T-cell (primary cell): ENCODE measurements around the gene SULT1C4. TPM values are rescaled to one million over a fixed set of nuclear protein-coding genes. Genes with fewer than 3 reads are reported as not detected.

Source experiments
- ATAC-seq, 4 experiments: fragments of 200-7000 bp in 3 of 4; fragments of 150-1000 bp in 1 of 4; cut with Tn5 transposase; replicated peaks in 1 of 4; 1 replicate in 3 of 4; 2 replicates in 1 of 4; pipeline ENCODE4 v1.10.0; 2021; ENCODE audit warnings: moderate library complexity in 3 of 4, mild to moderate bottlenecking in 2 of 4, moderate number of reproducible peaks in 1 of 4
- CTCF ChIA-PET, 2 donors: fragments of 300-600 bp; sonication (Branson Sonifier 250); formaldehyde crosslinking; loops; one replicate each; lab custom pipeline; 2022; ENCODE audit warnings: antibody characterized with exemption in 2 of 2; lab: Charles Lee
- POLR2A ChIA-PET, 2 donors: fragments of 300-600 bp; sonication (Branson Sonifier 250); formaldehyde crosslinking; loops; one replicate each; lab custom pipeline; 2022; ENCODE audit warnings: antibody characterized with exemption in 2 of 2; lab: Charles Lee
- DNase-seq, 35 experiments: peaks; one replicate each; pipeline versions ENCODE4 v3.0.0 to v3.0.0-alpha.2; 2013 to 2023
- H3K27ac ChIP-seq: one replicate; pipeline ENCODE4 v1.5.1; 2013; ENCODE audit warnings: low read length
- H3K27me3 ChIP-seq, 2 experiments: replicated peaks in 1 of 2; 1 replicate in 1 of 2; 2 replicates in 1 of 2; pipeline versions ENCODE4 v1.6.1 to v1.7.0; 2013; ENCODE audit warnings: low read length in 1 of 2, mixed read lengths in 1 of 2; ENCODE audit not compliant: control insufficient read depth in 2 of 2, insufficient read depth in 2 of 2; ENCODE audit errors: extremely low read depth in 1 of 2
- H3K36me3 ChIP-seq, 2 donors: 1 replicate in 1 of 2; 2 replicates in 1 of 2; pipeline versions ENCODE4 v1.6.1 to v1.7.0; 2013; ENCODE audit warnings: low read length in 1 of 2; ENCODE audit not compliant: control insufficient read depth in 2 of 2, insufficient read depth in 1 of 2; ENCODE audit errors: extremely low read depth in 1 of 2
- H3K4me1 ChIP-seq, 2 experiments: 1 replicate in 1 of 2; 2 replicates in 1 of 2; pipeline versions ENCODE4 v1.6.1 to v1.7.0; 2013; ENCODE audit warnings: low read length in 2 of 2, mixed read lengths in 1 of 2; ENCODE audit not compliant: insufficient read depth in 2 of 2, control insufficient read depth in 1 of 2; ENCODE audit errors: extremely low read depth in 1 of 2
- H3K4me3 ChIP-seq, 2 donors: 1 replicate in 1 of 2; 2 replicates in 1 of 2; pipeline versions ENCODE4 v1.5.1 to v1.7.0; 2013; ENCODE audit warnings: mild to moderate bottlenecking in 2 of 2, low read length in 1 of 2, moderate library complexity in 1 of 2; ENCODE audit not compliant: control insufficient read depth in 1 of 2; ENCODE audit errors: extremely low read depth in 1 of 2
- H3K9me3 ChIP-seq: 2 replicates; pipeline ENCODE4 v1.7.0; 2013
- H3K27ac Mint-ChIP-seq, 2 donors: one replicate each; pipeline ENCODE4 v1.8.0; 2020 to 2021; ENCODE audit warnings: mild to moderate bottlenecking in 2 of 2, mixed read lengths in 2 of 2
- H3K27me3 Mint-ChIP-seq, 2 donors: one replicate each; pipeline ENCODE4 v1.8.0; 2021 to 2022; ENCODE audit warnings: mixed read lengths in 2 of 2
- H3K36me3 Mint-ChIP-seq: one replicate; pipeline ENCODE4 v1.8.0; 2021; ENCODE audit warnings: mixed read lengths
- H3K4me1 Mint-ChIP-seq, 3 donors: one replicate each; pipeline ENCODE4 v1.8.0; 2020 to 2022; ENCODE audit warnings: mixed read lengths in 3 of 3, mild to moderate bottlenecking in 1 of 3
- H3K4me3 Mint-ChIP-seq, 3 donors: one replicate each; pipeline ENCODE4 v1.8.0; 2020 to 2022; ENCODE audit warnings: mild to moderate bottlenecking in 3 of 3, mixed read lengths in 3 of 3, moderate library complexity in 3 of 3
- H3K9me3 Mint-ChIP-seq, 3 donors: one replicate each; pipeline ENCODE4 v1.8.0; 2020 to 2022; ENCODE audit warnings: mixed read lengths in 3 of 3
- WGBS: methylation state at CpG from one replicate; pipeline ENCODE4 v1.1.5; 2013; ENCODE audit warnings: missing lambda C conversion rate; ENCODE audit not compliant: insufficient coverage; 5-methylcytosine and 5-hydroxymethylcytosine counted together
- total RNA-seq, 35 experiments: library from RNA in 6 of 35; stranded (reverse) in 6 of 35; fragments of 120-200 nt in 1 of 35; gene quantifications; one replicate each; pipeline versions ENCODE4 v1.2.1 to v1.2.4 and lab custom pipeline; 2013 to 2026

The SULT1C4 gene
- total RNA-seq (not detected), total RNA-seq (lab: John Stamatoyannopoulos, UW) (0 to 0.31 (median 0) reads per million in 29 experiments)
- total RNA-seq (2013), result not detected

DNA sequence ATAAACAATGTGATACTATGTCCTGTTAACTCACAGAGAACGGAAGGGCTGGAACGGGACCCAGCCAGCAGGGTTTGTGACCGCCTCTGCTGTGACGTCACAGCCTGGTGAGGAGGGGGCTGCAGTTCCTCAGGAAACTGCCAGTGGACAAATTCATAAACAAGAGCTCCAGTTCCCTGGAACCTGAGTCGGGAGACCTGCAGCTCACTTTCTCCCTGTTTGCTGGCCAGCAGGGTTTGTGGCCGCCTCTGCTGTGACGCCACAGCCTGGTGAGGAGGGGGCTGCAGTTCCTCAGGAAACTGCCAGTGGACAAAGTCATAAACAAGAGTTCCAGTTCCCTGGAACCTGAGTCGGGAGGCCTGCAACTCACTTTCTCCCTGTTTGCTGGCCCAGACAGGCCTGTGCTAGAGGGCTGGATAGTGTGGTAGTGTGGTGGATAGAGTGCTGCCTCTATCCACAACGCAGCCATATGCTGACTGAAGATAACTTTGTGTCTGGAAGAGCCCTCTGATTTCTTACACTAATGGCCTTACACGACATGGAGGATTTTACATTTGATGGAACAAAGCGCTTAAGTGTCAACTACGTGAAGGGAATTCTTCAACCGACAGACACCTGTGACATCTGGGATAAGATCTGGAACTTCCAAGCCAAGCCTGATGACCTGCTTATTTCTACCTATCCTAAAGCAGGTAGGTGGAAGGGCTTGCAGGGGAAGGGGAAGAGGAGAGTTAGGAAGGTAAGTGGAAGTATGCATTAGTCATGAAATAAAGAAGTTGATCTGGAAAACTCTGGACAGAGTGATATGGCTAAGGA lies at the start of gene SULT1C4:
Gene SULT1C4 (plus strand): TSS at position 140 of the 816 bp plus-strand sequence. CDS start 384 bp downstream, at position 524.
- DNase-seq, result no peak
- Mint-ChIP-seq H3K36me3 (no peaks in the 10 kb centered on the region), H3K27me3 (peaks cover 0 to 6% of the 10 kb centered on the region in 2 donors), H3K4me3 (no peak within 1 kb of the TSS), H3K4me1 (peaks cover 0 to 6% (median 2%) of the 10 kb centered on the region in 3 donors), H3K9me3 (no peaks in the 10 kb centered on the region), H3K27ac (no peak within 1 kb of the TSS)
- POLR2A ChIA-PET, result no interaction called here
- H3K9me3 ChIP-seq, result no peaks in the 10 kb centered on the region
- H3K27ac ChIP-seq, result no peak within 1 kb of the TSS
- peak within 1 kb of the TSS in 1 of 2 donors; percentile 3 for H3K4me3 ChIP-seq
- no peak for ATAC-seq
- H3K36me3 ChIP-seq, result no peaks in the 10 kb centered on the region
- no peaks in the 10 kb centered on the region for H3K4me1 ChIP-seq
- no peaks in the 10 kb centered on the region for H3K27me3 ChIP-seq
- CTCF ChIA-PET, result interaction anchor here in 1 of 2 donors (0.7 kb wide), 1 partner anchor 1848 kb away, joined by 4 read pairs; no protein-coding TSS in a partner anchor
- 45% methylated on average over 4 of the region's 13 CpGs for WGBS

- no peak overlapping the region for H3K4me3 Mint-ChIP-seq
- Histone ChIP-seq H3K27me3 (no peaks in the 10 kb centered on the region), H3K36me3 (no peaks in the 10 kb centered on the region), H3K4me3 (no peak overlapping the region), H3K27ac (no peak overlapping the region), H3K9me3 (no peaks in the 10 kb centered on the region), H3K4me1 (no peaks in the 10 kb centered on the region)
- ATAC-seq, result no peak
- POLR2A ChIA-PET, result no interaction called here
- H3K27ac Mint-ChIP-seq, result no peak overlapping the region
- no peak for DNase-seq
- whole genome bisulfite sequencing, result no CpG with 5 or more reads among the region's 2 CpGs
- H3K27me3 Mint-ChIP-seq, result peaks cover 5 to 13% of the 10 kb centered on the region in 2 donors
- no peaks in the 10 kb centered on the region for H3K36me3 Mint-ChIP-seq
- no peaks in the 10 kb centered on the region for H3K9me3 Mint-ChIP-seq
- no peaks in the 10 kb centered on the region for H3K4me1 Mint-ChIP-seq
- CTCF ChIA-PET, result no interaction called here
Observed at GRCh38 chr2:108329771-108330170, 48.0 kb upstream of the SULT1C4 start.

- Histone ChIP-seq H3K27ac (no peak overlapping the region), H3K4me3 (no peak overlapping the region), H3K4me1 (no peaks in the 10 kb centered on the region), H3K9me3 (no peaks in the 10 kb centered on the region), H3K27me3 (no peaks in the 10 kb centered on the region), H3K36me3 (no peaks in the 10 kb centered on the region)
- Mint-ChIP-seq H3K4me1 (no peaks in the 10 kb centered on the region), H3K27me3 (peaks cover 13 to 22% of the 10 kb centered on the region in 2 donors), H3K27ac (no peak overlapping the region), H3K4me3 (no peak overlapping the region), H3K36me3 (no peaks in the 10 kb centered on the region), H3K9me3 (no peaks in the 10 kb centered on the region)
- CTCF ChIA-PET, result no interaction called here
- 30% methylated on average over 2 of the region's 3 CpGs for WGBS
- POLR2A ChIA-PET, result no interaction called here
- ATAC-seq (no peak), DNase-seq (no peak)
Observed at GRCh38 chr2:108330979-108331378, 46.8 kb upstream of the SULT1C4 start.

DNA sequence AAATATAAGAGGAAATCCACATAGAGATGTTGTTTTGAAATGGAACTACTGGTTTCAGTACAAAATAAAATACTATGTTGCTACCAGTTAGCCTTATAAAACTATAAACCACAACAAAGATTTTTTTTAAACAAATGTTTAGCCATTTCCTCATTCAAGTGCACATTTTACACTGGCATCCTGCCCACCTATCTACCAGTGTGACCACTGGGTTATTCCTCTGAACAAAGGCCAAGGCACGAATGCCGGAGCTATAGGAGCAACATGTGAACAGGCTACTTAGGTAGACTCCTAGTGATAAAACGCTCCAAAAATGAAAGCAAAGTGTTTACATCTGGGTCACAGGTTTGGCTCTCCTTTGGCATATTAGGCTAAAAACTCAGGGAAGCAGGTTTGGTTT lies 31.8 kb upstream of the SULT1C4 start:
- no peak overlapping the region for H3K27ac Mint-ChIP-seq
- ATAC-seq, result no peak
- 26% methylated on average over 3 of the region's 3 CpGs for WGBS

GRCh38 chr2:108346827-108347226 lies 30.9 kb upstream of the SULT1C4 start:
- no peak overlapping the region for H3K4me3 Mint-ChIP-seq
- no peak overlapping the region for H3K27ac Mint-ChIP-seq
- no peaks in the 10 kb centered on the region for H3K36me3 ChIP-seq
- H3K36me3 Mint-ChIP-seq, result no peaks in the 10 kb centered on the region
- no CpG with 5 or more reads among the region's 3 CpGs for WGBS
- H3K27me3 Mint-ChIP-seq, result peaks cover 12 to 14% of the 10 kb centered on the region in 2 donors
- H3K4me1 ChIP-seq, result no peaks in the 10 kb centered on the region
- H3K4me3 ChIP-seq, result no peak overlapping the region
- H3K9me3 Mint-ChIP-seq, result no peaks in the 10 kb centered on the region
- DNase-seq (no peak), ATAC-seq (no peak)
- no peaks in the 10 kb centered on the region for H3K4me1 Mint-ChIP-seq
- POLR2A ChIA-PET, result no interaction called here
- no peaks in the 10 kb centered on the region for H3K9me3 ChIP-seq
- CTCF ChIA-PET, result no interaction called here
- no peak overlapping the region for H3K27ac ChIP-seq
- peaks cover 0 to 15% of the 10 kb centered on the region in 2 experiments for H3K27me3 ChIP-seq

More for the DNA sequence above, 31.8 kb upstream of the SULT1C4 start:
- Mint-ChIP-seq H3K27me3 (peaks cover 12 to 14% of the 10 kb centered on the region in 2 donors), H3K4me1 (no peaks in the 10 kb centered on the region), H3K36me3 (no peaks in the 10 kb centered on the region), H3K4me3 (no peak overlapping the region), H3K9me3 (peaks cover 0 to 5% (median 0%) of the 10 kb centered on the region in 3 donors)
- POLR2A ChIA-PET, result no interaction called here
- DNase-seq, result no peak
- H3K4me1 ChIP-seq, result no peaks in the 10 kb centered on the region
- H3K27ac ChIP-seq, result no peak overlapping the region
- CTCF ChIA-PET, result no interaction called here
- no peaks in the 10 kb centered on the region for H3K9me3 ChIP-seq
- no peak overlapping the region for H3K4me3 ChIP-seq
- peaks cover 0 to 15% of the 10 kb centered on the region in 2 experiments for H3K27me3 ChIP-seq
- no peaks in the 10 kb centered on the region for H3K36me3 ChIP-seq

DNA sequence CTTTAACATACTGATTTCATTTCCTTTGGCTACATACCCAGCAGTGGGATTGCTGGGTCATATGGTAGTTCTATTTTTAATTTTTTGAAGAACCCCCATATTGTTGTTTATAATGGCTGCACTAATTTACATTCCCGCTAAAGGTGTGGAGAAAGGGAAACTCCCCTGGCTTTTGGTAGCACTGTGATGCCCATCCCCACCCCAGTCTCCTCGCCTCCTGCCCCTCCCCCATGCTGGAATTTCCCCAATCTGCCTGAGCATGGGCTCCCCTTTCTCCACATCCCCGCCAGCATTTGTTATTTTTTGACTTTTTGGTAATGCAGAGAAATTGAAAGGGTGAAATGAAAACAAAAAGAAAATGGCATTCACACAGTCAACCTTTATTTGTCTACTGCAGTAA lies 30.0 kb upstream of the SULT1C4 start:
- Mint-ChIP-seq H3K27ac (no peak overlapping the region), H3K36me3 (no peaks in the 10 kb centered on the region), H3K4me3 (no peak overlapping the region), H3K4me1 (no peaks in the 10 kb centered on the region), H3K27me3 (peaks cover 12 to 14% of the 10 kb centered on the region in 2 donors), H3K9me3 (no peaks in the 10 kb centered on the region)
- no peak overlapping the region for H3K27ac ChIP-seq
- CTCF ChIA-PET, result no interaction called here
- ATAC-seq (no peak), DNase-seq (no peak)
- WGBS, result no CpG with 5 or more reads among the region's 3 CpGs
- POLR2A ChIA-PET, result no interaction called here
- H3K27me3 ChIP-seq, result peaks cover 0 to 15% of the 10 kb centered on the region in 2 experiments
- no peak overlapping the region for H3K4me3 ChIP-seq
- H3K36me3 ChIP-seq, result no peaks in the 10 kb centered on the region
- no peaks in the 10 kb centered on the region for H3K9me3 ChIP-seq
- no peaks in the 10 kb centered on the region for H3K4me1 ChIP-seq
